HepG2 (cell line): Measurements from ENCODE around the gene CDH2. TPM values are rescaled to one million over a fixed set of nuclear protein-coding genes. Genes with fewer than 3 reads are reported as not detected.

Experiments
- ASH2L ChIP-seq: fragments of 300-600, 200-600 bp; sonication (generic); IDR thresholded peaks from 2 replicates; pipeline ENCODE4 v1.7.0; 2017; ENCODE audit warnings: low read depth, mild to moderate bottlenecking, moderate library complexity, mixed read lengths, low read length; ENCODE audit not compliant: insufficient read length
- ATF1 ChIP-seq: IDR thresholded peaks from 2 replicates; pipeline ENCODE4 v1.6.1; 2016; ENCODE audit warnings: mild to moderate bottlenecking, control low read depth
- KAT7 ChIP-seq: IDR thresholded peaks from 2 replicates; pipeline ENCODE4 v1.6.1; 2018; ENCODE audit warnings: borderline replicate concordance, missing compliant biosample characterization
- SALL1 ChIP-seq: sonication (generic); formaldehyde crosslinking; IDR thresholded peaks from 2 replicates; pipeline ENCODE4 v1.8.0; 2022; ENCODE audit warnings: mild to moderate bottlenecking, missing genetic modification reagents
- TBX2 ChIP-seq: sonication (generic); formaldehyde crosslinking; IDR thresholded peaks from 2 replicates; pipeline ENCODE4 v1.5.0; 2020; ENCODE audit warnings: missing genetic modification reagents, mild to moderate bottlenecking, borderline replicate concordance
- YEATS4 ChIP-seq: sonication (generic); formaldehyde crosslinking; IDR thresholded peaks from 2 replicates; pipeline ENCODE4 v1.4.0; 2020; ENCODE audit warnings: missing genetic modification reagents, borderline replicate concordance
- ZBTB38 ChIP-seq: sonication (generic); formaldehyde crosslinking; IDR thresholded peaks from 2 replicates; pipeline ENCODE4 v1.5.1; 2020; ENCODE audit warnings: mild to moderate bottlenecking, missing genetic modification reagents
- ZNF629 ChIP-seq: sonication (generic); formaldehyde crosslinking; conservative IDR thresholded peaks from 2 replicates; pipeline ENCODE4 v1.5.0; 2020; ENCODE audit warnings: missing genetic modification reagents
- polyA plus RNA-seq, 8 experiments: library from polyadenylated mRNA; depleted of rRNA in 3 of 8; stranded (reverse) in 7 of 8; unstranded in 1 of 8; fragments of >200 nt; fragmentation: Illumina TruSeq in 4 of 8; extraction: Trizol in 4 of 8; gene quantifications; 2 replicates each; pipeline versions ENCODE4 v1.2.1 to v1.2.3, GENCODE V29; 2011 to 2016; ENCODE audit warnings: low read depth in 4 of 8, missing spikeins in 1 of 8, mixed read lengths in 1 of 8; ENCODE audit not compliant: insufficient read depth in 1 of 8
- total RNA-seq, 5 experiments: library from RNA; depleted of rRNA; stranded (reverse); fragments of >200 nt; fragmentation: Illumina TruSeq; extraction: Trizol; gene quantifications; 2 replicates each; pipeline ENCODE4 v1.2.3, GENCODE V29; 2016; ENCODE audit warnings: low read depth in 1 of 5
- TF ChIP-seq, protein P1 (sequence below): sonication (generic); formaldehyde crosslinking; IDR thresholded peaks from 2 replicates; pipeline ENCODE4 v1.4.0; 2020; ENCODE audit warnings: missing genetic modification reagents
- TF ChIP-seq, protein P2 (sequence below): IDR thresholded peaks from 2 replicates; pipeline ENCODE4 v1.6.1; 2012; ENCODE audit warnings: inconsistent platforms
- TF ChIP-seq, protein P3 (sequence below): sonication (generic); formaldehyde crosslinking; IDR thresholded peaks from 2 replicates; pipeline ENCODE4 v1.4.0; 2020; ENCODE audit warnings: missing genetic modification reagents
- TF ChIP-seq, protein P4 (sequence below): sonication (generic); formaldehyde crosslinking; IDR thresholded peaks from 2 replicates; pipeline ENCODE4 v1.5.0; 2020; ENCODE audit warnings: missing genetic modification reagents
- TF ChIP-seq, protein P5 (sequence below): sonication (generic); formaldehyde crosslinking; IDR thresholded peaks from 2 replicates; pipeline ENCODE4 v1.4.0; 2020; ENCODE audit warnings: mild to moderate bottlenecking, missing genetic modification reagents

The CDH2 gene
- total and polyA plus RNA-seq, 2 of the 13 experiments (the other 11 are each of a cell fraction or from before 2014, with no cell fraction given): 18.6 to 36.1 TPM

DNA sequence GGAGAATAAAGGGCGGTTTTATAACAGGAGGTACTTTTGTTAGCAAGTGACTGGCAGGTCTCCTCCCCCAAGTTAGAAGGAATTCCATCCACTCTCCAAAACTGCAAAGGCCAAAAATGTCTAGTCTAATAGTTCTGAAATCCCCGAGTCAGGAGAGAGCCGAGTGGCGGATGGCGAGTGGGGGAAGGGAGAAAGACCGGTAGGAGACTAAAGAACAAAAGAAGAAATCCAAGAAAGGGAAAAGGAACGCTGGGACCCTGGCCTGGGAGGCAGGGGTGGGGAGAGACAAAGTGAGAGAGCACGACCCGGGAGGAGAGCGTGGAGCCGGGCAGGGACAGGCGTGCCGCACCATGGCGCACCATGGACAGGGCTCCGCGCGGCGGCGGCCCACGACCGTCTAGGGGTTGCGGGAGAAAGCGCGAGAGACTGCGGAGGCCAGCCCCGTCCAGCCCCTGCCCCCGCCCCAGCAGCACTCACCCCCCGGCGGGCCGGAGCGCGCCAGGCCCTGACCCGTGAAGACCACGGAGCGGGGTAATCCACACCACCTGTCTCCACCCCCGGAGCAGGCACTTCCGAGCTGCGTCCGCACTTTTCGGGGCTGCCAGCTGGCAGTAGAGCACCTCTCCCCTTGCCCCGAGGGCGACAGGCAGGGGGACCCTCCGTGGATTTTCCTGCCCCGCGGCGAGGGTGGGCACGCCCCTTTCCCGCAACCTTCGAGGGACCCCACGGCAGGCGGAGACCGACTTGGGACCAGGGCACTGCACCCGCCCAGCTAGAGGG, 1.6 kb downstream of the CDH2 start (continued):
- TF ChIP-seq, protein P1, sequence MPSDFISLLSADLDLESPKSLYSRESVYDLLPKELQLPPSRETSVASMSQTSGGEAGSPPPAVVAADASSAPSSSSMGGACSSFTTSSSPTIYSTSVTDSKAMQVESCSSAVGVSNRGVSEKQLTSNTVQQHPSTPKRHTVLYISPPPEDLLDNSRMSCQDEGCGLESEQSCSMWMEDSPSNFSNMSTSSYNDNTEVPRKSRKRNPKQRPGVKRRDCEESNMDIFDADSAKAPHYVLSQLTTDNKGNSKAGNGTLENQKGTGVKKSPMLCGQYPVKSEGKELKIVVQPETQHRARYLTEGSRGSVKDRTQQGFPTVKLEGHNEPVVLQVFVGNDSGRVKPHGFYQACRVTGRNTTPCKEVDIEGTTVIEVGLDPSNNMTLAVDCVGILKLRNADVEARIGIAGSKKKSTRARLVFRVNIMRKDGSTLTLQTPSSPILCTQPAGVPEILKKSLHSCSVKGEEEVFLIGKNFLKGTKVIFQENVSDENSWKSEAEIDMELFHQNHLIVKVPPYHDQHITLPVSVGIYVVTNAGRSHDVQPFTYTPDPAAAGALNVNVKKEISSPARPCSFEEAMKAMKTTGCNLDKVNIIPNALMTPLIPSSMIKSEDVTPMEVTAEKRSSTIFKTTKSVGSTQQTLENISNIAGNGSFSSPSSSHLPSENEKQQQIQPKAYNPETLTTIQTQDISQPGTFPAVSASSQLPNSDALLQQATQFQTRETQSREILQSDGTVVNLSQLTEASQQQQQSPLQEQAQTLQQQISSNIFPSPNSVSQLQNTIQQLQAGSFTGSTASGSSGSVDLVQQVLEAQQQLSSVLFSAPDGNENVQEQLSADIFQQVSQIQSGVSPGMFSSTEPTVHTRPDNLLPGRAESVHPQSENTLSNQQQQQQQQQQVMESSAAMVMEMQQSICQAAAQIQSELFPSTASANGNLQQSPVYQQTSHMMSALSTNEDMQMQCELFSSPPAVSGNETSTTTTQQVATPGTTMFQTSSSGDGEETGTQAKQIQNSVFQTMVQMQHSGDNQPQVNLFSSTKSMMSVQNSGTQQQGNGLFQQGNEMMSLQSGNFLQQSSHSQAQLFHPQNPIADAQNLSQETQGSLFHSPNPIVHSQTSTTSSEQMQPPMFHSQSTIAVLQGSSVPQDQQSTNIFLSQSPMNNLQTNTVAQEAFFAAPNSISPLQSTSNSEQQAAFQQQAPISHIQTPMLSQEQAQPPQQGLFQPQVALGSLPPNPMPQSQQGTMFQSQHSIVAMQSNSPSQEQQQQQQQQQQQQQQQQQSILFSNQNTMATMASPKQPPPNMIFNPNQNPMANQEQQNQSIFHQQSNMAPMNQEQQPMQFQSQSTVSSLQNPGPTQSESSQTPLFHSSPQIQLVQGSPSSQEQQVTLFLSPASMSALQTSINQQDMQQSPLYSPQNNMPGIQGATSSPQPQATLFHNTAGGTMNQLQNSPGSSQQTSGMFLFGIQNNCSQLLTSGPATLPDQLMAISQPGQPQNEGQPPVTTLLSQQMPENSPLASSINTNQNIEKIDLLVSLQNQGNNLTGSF (CRISPR knock-in tag): 0 out of 2 replicates have a peak, but pooled peaks have one; percentile 19
- TF ChIP-seq TBX2 (CRISPR knock-in tag) (peak; percentile 14; the same call in 1 of the 2 replicates), ZNF629 (CRISPR knock-in tag) (no peak), YEATS4 (CRISPR knock-in tag) (peak; percentile 40; the same call in 1 of the 2 replicates), SALL1 (CRISPR knock-in tag) (peak; percentile 61; the same call in 1 of the 2 replicates), ZBTB38 (CRISPR knock-in tag) (peak; percentile 10; the same call in 1 of the 2 replicates), ATF1 (CRISPR knock-in tag) (no peak), KAT7 (CRISPR knock-in tag) (0 out of 2 replicates have a peak, but pooled peaks have one; percentile 50), ASH2L (peak; percentile 21)
- TF ChIP-seq, protein P2, sequence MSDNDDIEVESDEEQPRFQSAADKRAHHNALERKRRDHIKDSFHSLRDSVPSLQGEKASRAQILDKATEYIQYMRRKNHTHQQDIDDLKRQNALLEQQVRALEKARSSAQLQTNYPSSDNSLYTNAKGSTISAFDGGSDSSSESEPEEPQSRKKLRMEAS: peak; percentile 60
- TF ChIP-seq, protein P3, sequence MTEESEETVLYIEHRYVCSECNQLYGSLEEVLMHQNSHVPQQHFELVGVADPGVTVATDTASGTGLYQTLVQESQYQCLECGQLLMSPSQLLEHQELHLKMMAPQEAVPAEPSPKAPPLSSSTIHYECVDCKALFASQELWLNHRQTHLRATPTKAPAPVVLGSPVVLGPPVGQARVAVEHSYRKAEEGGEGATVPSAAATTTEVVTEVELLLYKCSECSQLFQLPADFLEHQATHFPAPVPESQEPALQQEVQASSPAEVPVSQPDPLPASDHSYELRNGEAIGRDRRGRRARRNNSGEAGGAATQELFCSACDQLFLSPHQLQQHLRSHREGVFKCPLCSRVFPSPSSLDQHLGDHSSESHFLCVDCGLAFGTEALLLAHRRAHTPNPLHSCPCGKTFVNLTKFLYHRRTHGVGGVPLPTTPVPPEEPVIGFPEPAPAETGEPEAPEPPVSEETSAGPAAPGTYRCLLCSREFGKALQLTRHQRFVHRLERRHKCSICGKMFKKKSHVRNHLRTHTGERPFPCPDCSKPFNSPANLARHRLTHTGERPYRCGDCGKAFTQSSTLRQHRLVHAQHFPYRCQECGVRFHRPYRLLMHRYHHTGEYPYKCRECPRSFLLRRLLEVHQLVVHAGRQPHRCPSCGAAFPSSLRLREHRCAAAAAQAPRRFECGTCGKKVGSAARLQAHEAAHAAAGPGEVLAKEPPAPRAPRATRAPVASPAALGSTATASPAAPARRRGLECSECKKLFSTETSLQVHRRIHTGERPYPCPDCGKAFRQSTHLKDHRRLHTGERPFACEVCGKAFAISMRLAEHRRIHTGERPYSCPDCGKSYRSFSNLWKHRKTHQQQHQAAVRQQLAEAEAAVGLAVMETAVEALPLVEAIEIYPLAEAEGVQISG (CRISPR knock-in tag): 0 out of 2 replicates have a peak, but pooled peaks have one; percentile 8
- TF ChIP-seq, protein P4, sequence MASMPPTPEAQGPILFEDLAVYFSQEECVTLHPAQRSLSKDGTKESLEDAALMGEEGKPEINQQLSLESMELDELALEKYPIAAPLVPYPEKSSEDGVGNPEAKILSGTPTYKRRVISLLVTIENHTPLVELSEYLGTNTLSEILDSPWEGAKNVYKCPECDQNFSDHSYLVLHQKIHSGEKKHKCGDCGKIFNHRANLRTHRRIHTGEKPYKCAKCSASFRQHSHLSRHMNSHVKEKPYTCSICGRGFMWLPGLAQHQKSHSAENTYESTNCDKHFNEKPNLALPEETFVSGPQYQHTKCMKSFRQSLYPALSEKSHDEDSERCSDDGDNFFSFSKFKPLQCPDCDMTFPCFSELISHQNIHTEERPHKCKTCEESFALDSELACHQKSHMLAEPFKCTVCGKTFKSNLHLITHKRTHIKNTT (CRISPR knock-in tag): no peak
- TF ChIP-seq, protein P5, sequence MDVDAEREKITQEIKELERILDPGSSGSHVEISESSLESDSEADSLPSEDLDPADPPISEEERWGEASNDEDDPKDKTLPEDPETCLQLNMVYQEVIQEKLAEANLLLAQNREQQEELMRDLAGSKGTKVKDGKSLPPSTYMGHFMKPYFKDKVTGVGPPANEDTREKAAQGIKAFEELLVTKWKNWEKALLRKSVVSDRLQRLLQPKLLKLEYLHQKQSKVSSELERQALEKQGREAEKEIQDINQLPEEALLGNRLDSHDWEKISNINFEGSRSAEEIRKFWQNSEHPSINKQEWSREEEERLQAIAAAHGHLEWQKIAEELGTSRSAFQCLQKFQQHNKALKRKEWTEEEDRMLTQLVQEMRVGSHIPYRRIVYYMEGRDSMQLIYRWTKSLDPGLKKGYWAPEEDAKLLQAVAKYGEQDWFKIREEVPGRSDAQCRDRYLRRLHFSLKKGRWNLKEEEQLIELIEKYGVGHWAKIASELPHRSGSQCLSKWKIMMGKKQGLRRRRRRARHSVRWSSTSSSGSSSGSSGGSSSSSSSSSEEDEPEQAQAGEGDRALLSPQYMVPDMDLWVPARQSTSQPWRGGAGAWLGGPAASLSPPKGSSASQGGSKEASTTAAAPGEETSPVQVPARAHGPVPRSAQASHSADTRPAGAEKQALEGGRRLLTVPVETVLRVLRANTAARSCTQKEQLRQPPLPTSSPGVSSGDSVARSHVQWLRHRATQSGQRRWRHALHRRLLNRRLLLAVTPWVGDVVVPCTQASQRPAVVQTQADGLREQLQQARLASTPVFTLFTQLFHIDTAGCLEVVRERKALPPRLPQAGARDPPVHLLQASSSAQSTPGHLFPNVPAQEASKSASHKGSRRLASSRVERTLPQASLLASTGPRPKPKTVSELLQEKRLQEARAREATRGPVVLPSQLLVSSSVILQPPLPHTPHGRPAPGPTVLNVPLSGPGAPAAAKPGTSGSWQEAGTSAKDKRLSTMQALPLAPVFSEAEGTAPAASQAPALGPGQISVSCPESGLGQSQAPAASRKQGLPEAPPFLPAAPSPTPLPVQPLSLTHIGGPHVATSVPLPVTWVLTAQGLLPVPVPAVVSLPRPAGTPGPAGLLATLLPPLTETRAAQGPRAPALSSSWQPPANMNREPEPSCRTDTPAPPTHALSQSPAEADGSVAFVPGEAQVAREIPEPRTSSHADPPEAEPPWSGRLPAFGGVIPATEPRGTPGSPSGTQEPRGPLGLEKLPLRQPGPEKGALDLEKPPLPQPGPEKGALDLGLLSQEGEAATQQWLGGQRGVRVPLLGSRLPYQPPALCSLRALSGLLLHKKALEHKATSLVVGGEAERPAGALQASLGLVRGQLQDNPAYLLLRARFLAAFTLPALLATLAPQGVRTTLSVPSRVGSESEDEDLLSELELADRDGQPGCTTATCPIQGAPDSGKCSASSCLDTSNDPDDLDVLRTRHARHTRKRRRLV: no peak
